ENCODE results near the gene MARCHF6.
A peak's percentile ranks its signal among the peaks of the same experiment; 100 is the strongest.

The MARCHF6 gene

GRCh38 chr5:10303699-10304170 is 49.8 kb upstream of the MARCHF6 start:
- no peak overlapping the region for H3K27ac ChIP-seq (ENCODE audit: extremely low read depth, low read depth, low read length)
- H3K9me3 ChIP-seq (ENCODE audit: control insufficient read depth, insufficient read depth, low read depth, low read length) = no peaks in the 10 kb centered on the region
- H3K36me3 ChIP-seq (ENCODE audit: control insufficient read depth in 2 of 2, insufficient read depth in 1 of 2, low read length in 2 of 2) = no peaks in the 10 kb centered on the region
- POLR2A ChIA-PET = interaction anchor here (0.5 to 0.7 kb wide), 2 partner anchors 142 to 261 kb away, joined by 3 to 4 read pairs; no protein-coding TSS in a partner anchor
- no peaks in the 10 kb centered on the region for H3K4me1 ChIP-seq (ENCODE audit: control insufficient read depth, insufficient read depth, low read length)
- CTCF ChIA-PET = interaction anchor here (1.2 to 1.8 kb wide), 2 partner anchors 20 to 23 kb away, joined by 5 to 12 read pairs; no protein-coding TSS in a partner anchor
- no peak for TF ChIP-seq ZNF426 (tag by site-specific recombination; IDR thresholded peaks at IDR 0.05)
- TF ChIP-seq ZNF549 (tag by site-specific recombination; IDR thresholded peaks at IDR 0.05) = no peak
- TF ChIP-seq ZNF658 (tag by site-specific recombination; IDR thresholded peaks at IDR 0.05) = no peak
- TF ChIP-seq REPIN1 (tag by site-specific recombination; IDR thresholded peaks at IDR 0.05; ENCODE audit: low read depth) = no peak
- no peak for TF ChIP-seq ZNF548 (tag by site-specific recombination; IDR thresholded peaks at IDR 0.05)
- TF ChIP-seq ELK4 (IDR thresholded peaks at IDR 0.05; ENCODE audit: borderline replicate concordance, low read depth, low read length) = no peak
- no peak for TF ChIP-seq ZNF416 (tag by site-specific recombination; IDR thresholded peaks at IDR 0.05)
- no peak for TF ChIP-seq ZNF302 (tag by site-specific recombination; IDR thresholded peaks at IDR 0.05; ENCODE audit: low read depth)
- TF ChIP-seq ZNF560 (tag by site-specific recombination; IDR thresholded peaks at IDR 0.05; ENCODE audit: borderline replicate concordance) = no peak
- 0 out of 2 replicates have a peak, but pooled peaks have one; percentile 18 for TF ChIP-seq GLIS2 (tag by site-specific recombination; IDR thresholded peaks at IDR 0.05)
- no peak for TF ChIP-seq ZBTB26 (tag by site-specific recombination; optimal IDR thresholded peaks at IDR 0.05)
- TF ChIP-seq ZNF114 (tag by site-specific recombination; IDR thresholded peaks at IDR 0.05) = no peak
- TF ChIP-seq ZBTB6 (tag by site-specific recombination; IDR thresholded peaks at IDR 0.05) = no peak
- peak; percentile 77 for TF ChIP-seq ZNF335 (tag by site-specific recombination; conservative IDR thresholded peaks at IDR 0.05)
- no peak for TF ChIP-seq ZFP69B (tag by site-specific recombination; IDR thresholded peaks at IDR 0.05)
- no peak overlapping the region for H3K4me3 ChIP-seq (ENCODE audit: low read depth, low read length)

GRCh38 chr5:10304932-10305331 is 48.6 kb upstream of the MARCHF6 start:
- TF ChIP-seq KLF7 (tag by site-specific recombination; IDR thresholded peaks at IDR 0.05; ENCODE audit: borderline replicate concordance) (no peak), CTCF (tag by site-specific recombination; IDR thresholded peaks at IDR 0.05) (peak; percentile 67), ZBTB11 (tag by site-specific recombination; conservative IDR thresholded peaks at IDR 0.05; ENCODE audit: low read depth) (no peak), ZNF785 (tag by site-specific recombination; IDR thresholded peaks at IDR 0.05) (no peak), PRDM1 (tag by site-specific recombination; IDR thresholded peaks at IDR 0.05) (no peak)
- POLR2A ChIA-PET = no interaction called here
- H3K4me1 ChIP-seq (ENCODE audit: control insufficient read depth, insufficient read depth, low read length) = no peaks in the 10 kb centered on the region

More at GRCh38 chr5:10304932-10305331, 48.6 kb upstream of the MARCHF6 start:
- no peak overlapping the region for H3K27ac ChIP-seq (ENCODE audit: extremely low read depth, low read depth, low read length)
- no peaks in the 10 kb centered on the region for H3K9me3 ChIP-seq (ENCODE audit: control insufficient read depth, insufficient read depth, low read depth, low read length)
- no peaks in the 10 kb centered on the region for H3K36me3 ChIP-seq (ENCODE audit: control insufficient read depth in 2 of 2, insufficient read depth in 1 of 2, low read length in 2 of 2)
- no peak overlapping the region for H3K4me3 ChIP-seq (ENCODE audit: low read depth, low read length)
- CTCF ChIA-PET = interaction anchor here (0.6 to 1.8 kb wide), 5 partner anchors 21 to 53 kb away, joined by 3 to 12 read pairs (median 4); no protein-coding TSS in a partner anchor

Data from HEK293 (cell line).